DOHH2 (cell line): Measurements from ENCODE around the gene TUBA4B.
"Not testable (repeated sequence)": the region's sequence is repeated elsewhere in the genome, so short reads cannot be mapped to it uniquely, and the experiment has no call there.

Source experiments
- H3F3A ChIP-seq: fragments of 200-600 bp; sonication (generic), shearing (Covaris generic); 2 replicates; pipeline ENCODE4 v1.6.0; 2016; ENCODE audit warnings: antibody characterized with exemption, mild to moderate bottlenecking; ENCODE audit not compliant: control insufficient read depth, insufficient read depth
- H3K27ac ChIP-seq: fragments of 200-600 bp; sonication (generic); 2 replicates; pipeline ENCODE4 v1.5.1; 2014; ENCODE audit warnings: low read depth, mild to moderate bottlenecking, low read length, moderate library complexity
- H3K27me3 ChIP-seq: fragments of 200-600 bp; sonication (generic); 2 replicates; pipeline ENCODE4 v1.6.1; 2014; ENCODE audit warnings: mild to moderate bottlenecking, low read length, mixed read lengths; ENCODE audit not compliant: control insufficient read depth
- H3K36me3 ChIP-seq: fragments of 200-600 bp; sonication (generic); 2 replicates; pipeline ENCODE4 v1.6.1; 2014; ENCODE audit warnings: mild to moderate bottlenecking, low read length, moderate library complexity, mixed read lengths; ENCODE audit not compliant: control insufficient read depth
- H3K4me1 ChIP-seq: fragments of 200-600 bp; sonication (generic); 2 replicates; pipeline ENCODE4 v1.6.1; 2014; ENCODE audit warnings: mild to moderate bottlenecking, low read length, mixed read lengths; ENCODE audit not compliant: control insufficient read depth
- H3K4me2 ChIP-seq: fragments of 200-600 bp; sonication (generic); 2 replicates; pipeline ENCODE4 v1.6.0; 2014; ENCODE audit warnings: mild to moderate bottlenecking, low read length, moderate library complexity
- H3K4me3 ChIP-seq: fragments of 200-600 bp; sonication (generic); 2 replicates; pipeline ENCODE4 v1.5.1; 2014; ENCODE audit warnings: mild to moderate bottlenecking, low read length, mixed read lengths
- H3K79me2 ChIP-seq: fragments of 200-600 bp; sonication (generic); 2 replicates; pipeline ENCODE4 v1.6.1; 2014; ENCODE audit warnings: mild to moderate bottlenecking, low read length, mixed read lengths; ENCODE audit not compliant: control insufficient read depth
- H3K9me2 ChIP-seq: fragments of 200-600 bp; sonication (generic); replicated peaks from 2 replicates; pipeline ENCODE4 v1.6.1; 2014; ENCODE audit warnings: mild to moderate bottlenecking, low read length, mixed read lengths; ENCODE audit not compliant: control insufficient read depth
- H3K9me3 ChIP-seq: fragments of 200-600 bp; sonication (generic); 2 replicates; pipeline ENCODE4 v1.6.1; 2014; ENCODE audit warnings: antibody characterized with exemption, low read length, mixed read lengths; ENCODE audit not compliant: control insufficient read depth, insufficient read depth
- H4K20me1 ChIP-seq: fragments of 200-600 bp; sonication (generic); 2 replicates; pipeline ENCODE4 v1.6.0; 2014; ENCODE audit warnings: low read depth, mild to moderate bottlenecking, antibody characterized with exemption, low read length, moderate library complexity; ENCODE audit not compliant: control insufficient read depth, insufficient read depth
- CTCF ChIP-seq: fragments of 200-600 bp; sonication (generic); IDR thresholded peaks from one replicate; pipeline ENCODE4 v1.5.1; 2014; ENCODE audit warnings: antibody characterized with exemption, mild to moderate bottlenecking, low read depth, low read length; ENCODE audit not compliant: poor library complexity, severe bottlenecking
- EZH2phosphoT487 ChIP-seq: fragments of 200-600 bp; sonication (generic); IDR thresholded peaks from 2 replicates; pipeline ENCODE4 v1.6.1; 2017; ENCODE audit warnings: borderline replicate concordance, mild to moderate bottlenecking, antibody characterized with exemption, low read length, moderate library complexity, mixed read lengths

TUBA4B gene

GRCh38 chr2:219286436-219287115 is 33.5 kb downstream of the TUBA4B start:
- Histone ChIP-seq H3K79me2 (no peaks in the 10 kb centered on the region), H4K20me1 (no peaks in the 10 kb centered on the region), H3K4me3 (no peak overlapping the region), H3K4me2 (no peak overlapping the region), H3K9me2 (no peaks in the 10 kb centered on the region), H3K4me1 (no peaks in the 10 kb centered on the region), H3K27me3 (no peaks in the 10 kb centered on the region), H3K9me3 (no peaks in the 10 kb centered on the region), H3K36me3 (peaks cover 22% of the 10 kb centered on the region), H3F3A (no peaks in the 10 kb centered on the region), H3K27ac (no peak overlapping the region)
- TF ChIP-seq CTCF (no peak), EZH2phosphoT487 (no peak)

DNA sequence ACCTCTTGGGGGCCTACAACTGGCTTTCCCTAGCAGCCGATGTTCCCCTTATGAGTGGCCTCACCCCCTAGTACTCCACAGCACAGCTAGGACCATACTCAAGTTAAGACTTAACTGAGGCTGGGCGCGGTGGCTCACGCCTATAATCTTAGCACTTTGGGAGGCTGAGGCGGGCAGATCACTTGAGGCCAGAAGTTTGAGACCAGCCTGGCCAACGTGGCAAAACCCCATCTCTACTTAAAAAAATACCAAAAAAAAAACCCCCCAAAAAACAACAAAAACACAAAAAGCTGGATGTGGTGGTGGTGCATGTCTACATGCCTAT is 34.0 kb downstream of the TUBA4B start:
- not testable (repeated sequence) for H4K20me1 ChIP-seq, H3K27me3 ChIP-seq, H3K4me2 ChIP-seq, H3K27ac ChIP-seq, H3F3A ChIP-seq, H3K4me3 ChIP-seq, H3K4me1 ChIP-seq, H3K9me3 ChIP-seq, H3K9me2 ChIP-seq, H3K79me2 ChIP-seq
- H3K36me3 ChIP-seq = peaks cover 17% of the 10 kb centered on the region

- no peaks in the 10 kb centered on the region for H3K27me3 ChIP-seq
- H3K79me2 ChIP-seq = no peaks in the 10 kb centered on the region
- no peak overlapping the region for H3K4me3 ChIP-seq
- no peaks in the 10 kb centered on the region for H4K20me1 ChIP-seq
- H3F3A ChIP-seq = no peaks in the 10 kb centered on the region
- TF ChIP-seq EZH2phosphoT487 = no peak
- no peak for TF ChIP-seq CTCF
- H3K4me1 ChIP-seq = no peaks in the 10 kb centered on the region
- H3K27ac ChIP-seq = no peak overlapping the region
- peaks cover 11% of the 10 kb centered on the region; the same call in 1 of the 2 replicates for H3K36me3 ChIP-seq
- H3K9me3 ChIP-seq = no peaks in the 10 kb centered on the region
- H3K4me2 ChIP-seq = no peak overlapping the region
- no peaks in the 10 kb centered on the region for H3K9me2 ChIP-seq
These were observed 34.7 kb downstream of the TUBA4B start for GRCh38 chr2:219287580-219288265.

DNA sequence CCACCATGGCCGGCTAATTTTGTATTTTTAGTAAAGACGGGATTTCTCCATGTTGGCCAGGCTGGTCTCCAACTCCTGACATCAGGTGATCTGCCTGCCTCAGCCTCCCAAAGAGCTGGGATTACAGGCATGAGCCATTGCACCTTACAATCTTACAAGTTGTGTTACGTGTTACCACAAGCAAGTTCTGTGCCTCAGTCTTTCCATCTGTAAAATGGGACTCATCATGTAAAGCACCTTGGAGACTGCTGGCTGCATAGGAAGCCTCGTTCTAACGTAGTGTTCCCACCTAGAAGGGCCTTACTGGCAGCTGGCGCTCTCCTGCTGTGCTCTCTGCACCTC is 36.1 kb downstream of the TUBA4B start:
- no peak overlapping the region for H3K27ac ChIP-seq
- TF ChIP-seq EZH2phosphoT487 (no peak), CTCF (no peak)

More for the DNA sequence above, 36.1 kb downstream of the TUBA4B start:
- H3K36me3 ChIP-seq = peaks cover 3% of the 10 kb centered on the region; the same call in 1 of the 2 replicates
- H3K79me2 ChIP-seq = no peaks in the 10 kb centered on the region
- H3K4me3 ChIP-seq = no peak overlapping the region
- H3K4me1 ChIP-seq = peaks cover 6% of the 10 kb centered on the region
- no peaks in the 10 kb centered on the region for H4K20me1 ChIP-seq
- H3K4me2 ChIP-seq = no peak overlapping the region
- no peaks in the 10 kb centered on the region for H3K27me3 ChIP-seq
- H3K9me2 ChIP-seq = no peaks in the 10 kb centered on the region
- no peaks in the 10 kb centered on the region for H3F3A ChIP-seq
- H3K9me3 ChIP-seq = no peaks in the 10 kb centered on the region
